GM19035 (cell line): ENCODE data around the gene STIM2.
"Not testable (repeated sequence)": the region's sequence is repeated elsewhere in the genome, so short reads cannot be mapped to it uniquely, and the experiment has no call there.

ENCODE experiments used
- ATAC-seq: cut with Tn5 transposase; IDR thresholded peaks from one replicate; pipeline ENCODE4 v1.9.1; 2021; ENCODE audit not compliant: unreplicated experiment

Gene STIM2

GRCh38 chr4:27023366-27023765 lies 162.7 kb downstream of the STIM2 start:
- ATAC-seq: no peak

GRCh38 chr4:27024805-27025204 lies 164.2 kb downstream of the STIM2 start:
- ATAC-seq: no peak

GRCh38 chr4:27027428-27027827 lies 166.8 kb downstream of the STIM2 start:
- ATAC-seq: no peak

GRCh38 chr4:27035127-27035526 lies 174.5 kb downstream of the STIM2 start:
- ATAC-seq: not testable (repeated sequence)

- ATAC-seq: no peak
These were observed 179.7 kb downstream of the STIM2 start for GRCh38 chr4:27040356-27040755.

- ATAC-seq: no peak
These were observed 181.8 kb downstream of the STIM2 start for GRCh38 chr4:27042411-27042810.

GRCh38 chr4:27043200-27043599 lies 182.6 kb downstream of the STIM2 start:
- no peak for ATAC-seq

- ATAC-seq: no peak
These were observed 186.2 kb downstream of the STIM2 start for GRCh38 chr4:27046851-27047250.

- ATAC-seq: peak; percentile 57
These were observed 188.0 kb downstream of the STIM2 start for GRCh38 chr4:27048429-27049238.

GRCh38 chr4:27049239-27049829 lies 188.7 kb downstream of the STIM2 start:
- ATAC-seq: no peak

- ATAC-seq: no peak
These were observed 190.1 kb downstream of the STIM2 start for GRCh38 chr4:27050731-27051130.

- ATAC-seq: no peak
These were observed 194.7 kb downstream of the STIM2 start for GRCh38 chr4:27055221-27055760.

- ATAC-seq: no peak
These were observed 195.6 kb downstream of the STIM2 start for GRCh38 chr4:27056281-27056680.

GRCh38 chr4:27057053-27057452 lies 196.4 kb downstream of the STIM2 start:
- ATAC-seq: no peak

GRCh38 chr4:27057662-27058061 lies 197.0 kb downstream of the STIM2 start:
- no peak for ATAC-seq

GRCh38 chr4:27058819-27059406 lies 198.3 kb downstream of the STIM2 start:
- no peak for ATAC-seq

- no peak for ATAC-seq
These were observed 198.8 kb downstream of the STIM2 start for GRCh38 chr4:27059446-27059845.

- no peak for ATAC-seq
These were observed 201.6 kb downstream of the STIM2 start for GRCh38 chr4:27062256-27062655.

GRCh38 chr4:27066591-27066990 lies 205.9 kb downstream of the STIM2 start:
- ATAC-seq: no peak

- no peak for ATAC-seq
These were observed 207.7 kb downstream of the STIM2 start for GRCh38 chr4:27068151-27068867.
